Mucosa of descending colon (tissue), 3 donors: ENCODE results near the gene ARHGEF25. TPM values are rescaled to one million over a fixed set of nuclear protein-coding genes. Genes with fewer than 3 reads are reported as not detected.

ENCODE experiments used
- ATAC-seq: fragments of 200-7000 bp; cut with Tn5 transposase; one replicate; pipeline ENCODE4 v1.9.1; 2020; ENCODE audit warnings: mild to moderate bottlenecking, moderate library complexity
- DNase-seq, 3 donors: peaks; one replicate each; pipeline ENCODE4 v3.0.0-alpha.2; 2020
- H3K36me3 ChIP-seq: fragments of 200-600 bp; one replicate; pipeline ENCODE4 v1.8.0; 2021; ENCODE audit warnings: low read depth, mild to moderate bottlenecking
- H3K4me1 ChIP-seq: fragments of 200-600 bp; one replicate; pipeline ENCODE4 v1.8.0; 2021; ENCODE audit warnings: low read depth, mild to moderate bottlenecking
- H3K4me3 ChIP-seq: fragments of 200-600 bp; one replicate; pipeline ENCODE4 v1.8.0; 2021; ENCODE audit warnings: mild to moderate bottlenecking
- H3K9me3 ChIP-seq: fragments of 200-600 bp; one replicate; pipeline ENCODE4 v1.8.0; 2021; ENCODE audit warnings: mild to moderate bottlenecking
- intact Hi-C, 2 donors: fragments of 100-400 bp; cut with DNase I in 1 of 2; cut with micrococcal nuclease in 1 of 2; formaldehyde crosslinking; loops; one replicate each; pipeline versions ENCODE4 v1.11.0 to v1.11.1; 2022; cut with DNase I, micrococcal nuclease
- total RNA-seq, 3 donors: library from RNA; stranded (reverse); fragmentation: NEBNext Ultra II Directional in 2 of 3; extraction: Animal tissue kit (Norgen Biotek cat#: 25700) in 2 of 3; gene quantifications; one replicate each; pipeline versions ENCODE4 v1.2.1 to v1.2.4, GENCODE V29; 2021 to 2023
- TF ChIP-seq, protein P1 (sequence below): fragments of 200-600 bp; IDR thresholded peaks from one replicate; pipeline ENCODE4 v1.8.0; 2022; ENCODE audit warnings: antibody characterized with exemption, mild to moderate bottlenecking
- donor health status: DM: no; HTN: no; CAD: no; lungs with moderate emphysema.
- donor health status: DM: no; HTN: no; CAD: no.
- donor health status: DM: no; HTN: yes; CAD: no.

Gene ARHGEF25
- total RNA-seq, 3 donors from 2014 or later, result 5.0 to 129 (median 11.0) TPM

DNA sequence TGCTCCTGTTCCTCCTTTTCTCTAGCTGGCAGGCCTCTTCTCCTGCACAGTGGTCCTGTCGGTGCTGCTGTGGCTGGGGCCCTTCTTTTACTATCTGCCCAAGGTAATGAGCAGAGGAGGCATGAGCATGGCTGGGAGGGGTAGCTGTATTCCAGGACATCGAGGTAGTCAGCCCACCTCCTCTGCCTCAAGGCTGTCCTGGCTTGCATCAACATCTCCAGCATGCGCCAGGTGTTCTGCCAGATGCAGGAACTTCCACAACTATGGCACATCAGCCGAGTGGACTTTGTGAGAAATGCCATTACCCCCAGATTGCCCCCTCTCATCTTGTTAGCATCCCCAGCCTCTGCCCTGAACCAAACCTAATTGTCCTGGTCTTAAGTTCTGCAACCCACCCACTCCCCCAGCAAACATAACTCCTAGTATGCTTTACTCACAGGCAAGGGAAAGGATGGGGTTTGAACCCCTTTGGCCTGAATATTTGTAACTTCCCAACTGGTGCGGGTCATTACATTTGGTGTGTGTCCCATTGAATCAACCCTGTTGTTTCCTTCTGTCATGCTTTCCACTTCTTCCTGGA lies 12.7 kb downstream of the ARHGEF25 start:
- Histone ChIP-seq H3K4me3 (no peak overlapping the region), H3K36me3 (no peaks in the 10 kb centered on the region), H3K4me1 (peaks cover 11% of the 10 kb centered on the region), H3K9me3 (no peaks in the 10 kb centered on the region)
- TF ChIP-seq, protein P1, sequence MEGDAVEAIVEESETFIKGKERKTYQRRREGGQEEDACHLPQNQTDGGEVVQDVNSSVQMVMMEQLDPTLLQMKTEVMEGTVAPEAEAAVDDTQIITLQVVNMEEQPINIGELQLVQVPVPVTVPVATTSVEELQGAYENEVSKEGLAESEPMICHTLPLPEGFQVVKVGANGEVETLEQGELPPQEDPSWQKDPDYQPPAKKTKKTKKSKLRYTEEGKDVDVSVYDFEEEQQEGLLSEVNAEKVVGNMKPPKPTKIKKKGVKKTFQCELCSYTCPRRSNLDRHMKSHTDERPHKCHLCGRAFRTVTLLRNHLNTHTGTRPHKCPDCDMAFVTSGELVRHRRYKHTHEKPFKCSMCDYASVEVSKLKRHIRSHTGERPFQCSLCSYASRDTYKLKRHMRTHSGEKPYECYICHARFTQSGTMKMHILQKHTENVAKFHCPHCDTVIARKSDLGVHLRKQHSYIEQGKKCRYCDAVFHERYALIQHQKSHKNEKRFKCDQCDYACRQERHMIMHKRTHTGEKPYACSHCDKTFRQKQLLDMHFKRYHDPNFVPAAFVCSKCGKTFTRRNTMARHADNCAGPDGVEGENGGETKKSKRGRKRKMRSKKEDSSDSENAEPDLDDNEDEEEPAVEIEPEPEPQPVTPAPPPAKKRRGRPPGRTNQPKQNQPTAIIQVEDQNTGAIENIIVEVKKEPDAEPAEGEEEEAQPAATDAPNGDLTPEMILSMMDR, result no peak
- ATAC-seq (no peak), DNase-seq (no peak)
- intact Hi-C loops, result loop anchor here (5.0 kb wide), 1 partner anchor 42 kb away; no protein-coding TSS in a partner anchor

DNA sequence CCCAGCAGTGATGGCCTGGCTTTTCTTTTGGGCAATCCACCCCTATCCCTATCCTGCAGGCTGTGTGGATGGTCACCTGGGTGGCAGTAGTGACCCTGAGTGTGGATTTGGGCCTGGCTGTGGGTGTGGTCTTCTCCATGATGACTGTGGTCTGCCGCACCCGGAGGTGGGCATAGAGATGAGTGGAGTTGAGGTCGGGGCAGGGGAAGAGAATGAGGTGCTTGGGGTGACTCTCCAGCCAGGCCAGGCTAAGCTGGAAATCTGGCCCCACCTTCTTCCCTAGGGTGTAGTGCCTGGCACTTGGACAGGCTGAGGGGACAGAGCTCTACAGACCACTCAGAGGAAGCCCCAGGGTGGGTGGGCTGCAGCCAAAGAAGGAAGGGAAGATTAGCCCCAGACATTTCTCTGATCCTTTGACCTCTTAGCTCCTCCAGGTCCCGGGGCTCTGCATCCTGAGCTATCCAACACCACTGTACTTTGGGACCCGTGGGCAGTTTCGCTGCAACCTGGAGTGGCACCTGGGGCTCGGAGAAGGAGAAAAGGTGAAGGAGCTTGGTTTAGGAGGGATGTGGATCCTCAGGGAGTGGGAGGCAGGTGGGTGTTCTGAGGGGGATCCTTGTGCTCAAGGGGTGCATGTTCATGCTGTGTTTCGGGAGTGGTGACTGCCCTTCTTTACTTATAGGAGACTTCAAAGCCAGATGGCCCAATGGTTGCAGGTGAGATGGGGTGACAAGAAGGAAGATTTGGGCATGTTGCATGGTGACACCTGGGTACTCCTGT lies 13.4 kb downstream of the ARHGEF25 start:
- H3K4me1 ChIP-seq, result peaks cover 11% of the 10 kb centered on the region
- no peaks in the 10 kb centered on the region for H3K36me3 ChIP-seq
- H3K4me3 ChIP-seq, result no peak overlapping the region
- no peaks in the 10 kb centered on the region for H3K9me3 ChIP-seq
- TF ChIP-seq, protein P1, result no peak
- DNase-seq, result no peak
- intact Hi-C loops, result loop anchor here (5.0 kb wide), 1 partner anchor 42 kb away; no protein-coding TSS in a partner anchor
- no peak for ATAC-seq

DNA sequence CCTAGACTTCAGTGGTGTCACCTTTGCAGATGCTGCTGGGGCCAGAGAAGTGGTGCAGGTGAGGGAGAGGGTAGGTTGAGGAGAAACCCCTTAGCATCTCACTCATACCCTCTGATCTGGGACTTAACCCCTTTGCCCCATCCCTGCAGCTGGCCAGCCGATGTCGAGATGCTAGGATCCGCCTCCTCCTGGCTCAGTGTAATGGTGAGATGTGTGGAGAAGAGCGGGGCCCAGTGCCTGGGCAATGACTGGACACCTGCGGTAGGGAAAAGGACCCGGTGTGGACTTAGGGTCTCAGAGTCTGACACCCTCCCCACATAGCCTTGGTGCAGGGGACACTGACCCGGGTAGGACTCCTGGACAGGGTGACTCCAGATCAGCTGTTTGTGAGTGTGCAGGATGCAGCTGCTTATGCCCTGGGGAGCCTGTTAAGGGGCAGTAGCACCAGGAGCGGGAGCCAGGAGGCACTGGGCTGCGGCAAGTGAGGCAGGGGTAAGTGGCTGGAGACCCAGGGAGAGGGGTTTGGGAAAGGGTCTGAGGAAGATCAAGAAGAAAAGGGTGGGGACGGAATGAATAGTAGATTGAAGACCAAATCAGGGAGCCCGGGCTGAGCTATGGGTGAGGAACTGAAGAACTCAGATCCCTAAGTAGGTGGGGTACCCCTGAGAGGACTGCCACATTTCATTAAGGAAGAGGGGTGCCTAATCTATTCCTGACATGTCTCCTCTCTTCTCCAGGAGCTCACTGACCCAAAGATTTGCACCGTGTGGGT lies 14.2 kb downstream of the ARHGEF25 start:
- H3K4me1 ChIP-seq, result peaks cover 11% of the 10 kb centered on the region
- ATAC-seq, result no peak
- TF ChIP-seq, protein P1, result no peak
- H3K4me3 ChIP-seq, result no peak overlapping the region
- H3K9me3 ChIP-seq, result no peaks in the 10 kb centered on the region
- intact Hi-C loops, result no loop called here
- H3K36me3 ChIP-seq, result no peaks in the 10 kb centered on the region
- DNase-seq, result no peak

DNA sequence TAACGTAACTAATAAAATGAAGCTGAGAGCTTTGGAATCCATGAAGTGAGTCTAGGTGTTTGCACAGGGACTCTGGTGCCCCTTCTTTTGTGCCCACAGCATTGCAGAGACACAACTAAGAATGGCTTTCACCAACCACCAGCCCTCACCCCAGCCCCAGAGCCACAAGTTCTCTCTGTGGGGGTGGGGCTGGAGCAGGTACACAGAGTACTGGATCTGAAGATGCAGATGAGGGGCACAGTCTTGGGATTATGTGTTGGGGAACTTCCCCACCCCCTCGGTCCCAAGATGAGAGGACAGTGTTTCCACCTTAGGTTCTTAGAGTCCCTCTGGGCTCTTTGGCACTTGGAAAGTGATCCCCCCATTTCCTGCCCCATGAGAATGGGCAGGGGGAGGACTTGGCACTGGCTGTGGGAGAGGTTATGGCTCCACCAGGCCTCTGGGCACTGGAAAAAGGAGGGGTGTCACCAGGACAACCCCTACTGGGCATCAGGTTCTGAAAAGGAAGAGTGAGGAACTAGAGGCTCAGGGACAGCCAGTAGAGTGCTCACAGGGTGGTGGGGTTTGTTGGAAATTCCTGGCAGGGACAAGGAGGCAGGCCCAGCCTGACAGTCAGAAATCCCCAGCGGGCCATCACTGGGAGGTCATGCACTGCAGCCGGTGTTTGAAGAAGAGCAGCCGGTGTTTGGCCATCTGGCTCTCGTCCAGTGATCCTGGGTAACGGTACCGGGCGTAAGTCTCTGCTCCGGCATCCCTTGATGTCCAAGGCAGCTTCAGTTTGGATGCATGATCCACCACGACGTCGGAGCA lies 15.1 kb downstream of the ARHGEF25 start:
- H3K36me3 ChIP-seq, result no peaks in the 10 kb centered on the region
- DNase-seq (no peak), ATAC-seq (no peak)
- no peaks in the 10 kb centered on the region for H3K9me3 ChIP-seq
- H3K4me3 ChIP-seq, result no peak overlapping the region
- peaks cover 6% of the 10 kb centered on the region for H3K4me1 ChIP-seq
- TF ChIP-seq, protein P1, result no peak
- intact Hi-C loops, result no loop called here

DNA sequence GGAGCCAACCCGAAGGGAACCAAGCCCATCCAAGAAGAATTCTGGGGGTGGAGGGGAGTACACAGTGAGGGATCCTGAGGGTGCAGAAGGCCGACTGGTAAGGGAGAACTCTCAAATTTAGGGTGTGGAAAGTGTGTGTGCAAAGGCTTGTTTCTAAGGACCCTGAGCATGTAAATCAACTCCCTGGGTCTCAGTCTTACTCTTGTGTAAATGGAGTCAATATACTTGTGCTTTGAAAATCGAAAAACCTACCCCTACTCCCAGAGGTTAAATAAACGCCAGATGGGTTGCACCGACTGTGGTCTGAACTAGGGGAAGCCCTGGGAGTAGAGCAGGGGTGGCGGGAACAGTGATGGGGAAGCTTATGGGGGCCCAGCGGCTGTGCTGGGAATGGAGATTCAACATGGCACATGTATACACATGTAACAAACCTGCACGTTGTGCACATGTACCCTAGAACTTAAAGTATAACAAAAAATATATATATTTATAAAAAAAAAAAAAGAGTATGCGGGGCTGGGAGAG lies 15.7 kb downstream of the ARHGEF25 start:
- TF ChIP-seq, protein P1, result no peak
- intact Hi-C loops, result no loop called here
- H3K36me3 ChIP-seq, result no peaks in the 10 kb centered on the region

More for the DNA sequence above, 15.7 kb downstream of the ARHGEF25 start:
- DNase-seq (no peak), ATAC-seq (no peak)
- Histone ChIP-seq H3K4me3 (no peak overlapping the region), H3K9me3 (no peaks in the 10 kb centered on the region), H3K4me1 (no peaks in the 10 kb centered on the region)
